Suppressor macrophage treated with lipopolysaccharide for 4 hours (primary cell): ENCODE data around the gene P3R3URF.
"Not testable (repeated sequence)": the region's sequence is repeated elsewhere in the genome, so short reads cannot be mapped to it uniquely, and the experiment has no call there.

Experiments used
- DNase-seq: peaks from one replicate; pipeline ENCODE4 v3.0.0-alpha.2; 2020

The P3R3URF gene

GRCh38 chr1:46176211-46176865 lies at the start of gene P3R3URF:
Gene P3R3URF, minus strand, starts transcription at chr1:46176488. Its CDS starts 17 bp downstream, at chr1:46176471.
- DNase-seq, result no peak

- DNase-seq, result no peak
Observed at GRCh38 chr1:46224966-46225365, 48.7 kb upstream of the P3R3URF start.

GRCh38 chr1:46223472-46223943 lies 47.2 kb upstream of the P3R3URF start:
- DNase-seq, result peak; percentile 84

GRCh38 chr1:46223055-46223454 lies 46.8 kb upstream of the P3R3URF start:
- DNase-seq, result not testable (repeated sequence)

GRCh38 chr1:46221749-46222148 lies 45.5 kb upstream of the P3R3URF start:
- DNase-seq, result no peak

- DNase-seq, result no peak
Observed at GRCh38 chr1:46220808-46221207, 44.5 kb upstream of the P3R3URF start.

- no peak for DNase-seq
Observed at GRCh38 chr1:46219551-46220520, 43.5 kb upstream of the P3R3URF start.

- DNase-seq, result no peak
Observed at GRCh38 chr1:46218443-46218842, 42.2 kb upstream of the P3R3URF start.

GRCh38 chr1:46215504-46215903 lies 39.2 kb upstream of the P3R3URF start:
- no peak for DNase-seq

- no peak for DNase-seq
Observed at GRCh38 chr1:46211051-46211450, 34.8 kb upstream of the P3R3URF start.

GRCh38 chr1:46210561-46210960 lies 34.3 kb upstream of the P3R3URF start:
- DNase-seq, result no peak

- DNase-seq, result no peak
Observed at GRCh38 chr1:46206399-46206798, 30.1 kb upstream of the P3R3URF start.

GRCh38 chr1:46205791-46206190 lies 29.5 kb upstream of the P3R3URF start:
- DNase-seq, result no peak

- no peak for DNase-seq
Observed at GRCh38 chr1:46205141-46205540, 28.9 kb upstream of the P3R3URF start.

- no peak for DNase-seq
Observed at GRCh38 chr1:46204406-46204742, 28.1 kb upstream of the P3R3URF start.

- DNase-seq, result no peak
Observed at GRCh38 chr1:46203738-46204405, 27.6 kb upstream of the P3R3URF start.

- no peak for DNase-seq
Observed at GRCh38 chr1:46199233-46199749, 23.0 kb upstream of the P3R3URF start.

- DNase-seq, result peak; percentile 79
Observed at GRCh38 chr1:46197964-46198811, 21.9 kb upstream of the P3R3URF start, which contains the start of gene POMGNT1. Gene POMGNT1, minus strand, starts transcription at chr1:46198434. Its CDS starts 613 bp downstream, at chr1:46197821.

- no peak for DNase-seq
Observed at GRCh38 chr1:46197560-46197963, 21.3 kb upstream of the P3R3URF start.

- DNase-seq, result no peak
Observed at GRCh38 chr1:46196609-46197008, 20.3 kb upstream of the P3R3URF start.

- no peak for DNase-seq
Observed at GRCh38 chr1:46194641-46195193, 18.4 kb upstream of the P3R3URF start.
